Erythroblast (primary cell): ENCODE measurements around the gene CLTCL1.

ENCODE experiments used
- GATA1 ChIP-seq: IDR thresholded peaks from 2 replicates; pipeline ENCODE4 v1.6.1; 2011; ENCODE audit warnings: low read depth, mild to moderate bottlenecking, control low read depth, low read length, moderate library complexity
- POLR2A ChIP-seq: IDR thresholded peaks from 2 replicates; pipeline ENCODE4 v1.6.1; 2011; ENCODE audit warnings: mild to moderate bottlenecking, low read length

DNA sequence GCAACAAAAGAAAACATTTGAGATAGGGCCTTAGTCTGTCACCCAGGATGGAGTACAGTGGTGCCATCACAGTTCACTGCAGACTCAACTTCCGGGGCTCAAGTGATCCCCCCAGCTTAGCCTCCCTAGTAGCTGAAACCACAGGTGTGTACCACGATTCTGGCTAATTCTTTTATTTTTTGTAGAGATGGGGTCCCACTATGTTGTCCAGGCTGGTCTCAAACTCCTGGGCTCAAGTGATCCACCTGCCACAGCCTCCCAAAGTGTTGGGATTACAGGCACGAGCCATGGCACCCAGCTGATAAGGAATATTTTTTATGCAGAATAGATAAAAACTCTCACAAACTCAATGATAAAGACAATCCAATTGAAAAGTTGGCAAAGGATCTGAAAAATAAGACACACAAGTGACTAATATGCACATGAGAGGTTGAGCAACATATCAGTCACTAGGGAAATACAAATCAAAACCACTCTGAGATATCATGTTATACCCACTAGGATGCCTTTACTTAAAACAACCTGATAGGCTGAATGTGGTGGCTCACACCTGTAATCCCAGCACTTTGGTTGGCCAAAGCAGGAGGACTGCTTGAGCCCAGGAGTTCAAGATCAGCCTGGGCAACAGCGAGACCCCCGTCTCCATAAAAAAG, 33.9 kb upstream of the CLTCL1 start:
- TF ChIP-seq POLR2A, result no peak
- TF ChIP-seq GATA1, result no peak
